ENCODE data around the gene DIRAS3. TPM values are rescaled to one million over a fixed set of nuclear protein-coding genes. Genes with fewer than 3 reads are reported as not detected.

DIRAS3 gene
- total and polyA plus RNA-seq, 2 of the 8 experiments (the other 6 are each of a cell fraction or from before 2014, with no cell fraction given) = 0.11 TPM; not detected in 1

GRCh38 chr1:68028566-68028965 lies 21.9 kb downstream of the DIRAS3 start:
- POLR2A ChIA-PET (ENCODE audit: partially characterized antibody) = no interaction called here
- WGBS, 2 experiments (ENCODE audit: extremely low coverage in 1 of 2, insufficient coverage in 1 of 2, insufficient read length in 1 of 2, insufficient replicate concordance in 2 of 2, low coverage in 1 of 2, low lambda C conversion rate in 2 of 2, missing lambda C conversion rate in 1 of 2) = 80% methylated on average over 3 of the region's 3 CpGs; no CpG with 5 or more reads in 1 of the 2 experiments

More at GRCh38 chr1:68028566-68028965, 21.9 kb downstream of the DIRAS3 start:
- no peak overlapping the region for H2BK20ac ChIP-seq (ENCODE audit: low read length)
- H2BK120ac ChIP-seq (replicated peaks; ENCODE audit: low read depth, low read length) = no peak overlapping the region
- no peak overlapping the region for H4K91ac ChIP-seq (replicated peaks; ENCODE audit: insufficient read length, low read length)
- no peak overlapping the region for H3K14ac ChIP-seq (ENCODE audit: insufficient read length)
- no peak overlapping the region for H3K18ac ChIP-seq (ENCODE audit: extremely low read depth, low read length)
- H3K4ac ChIP-seq (replicated peaks; ENCODE audit: insufficient read length, low read depth, low read length) = no peak overlapping the region
- CTCF ChIA-PET (ENCODE audit: partially characterized antibody) = interaction anchor here (0.9 kb wide), 1 partner anchor 13 kb away, joined by 3 read pairs; no protein-coding TSS in a partner anchor
- H4K20me1 ChIP-seq (replicated peaks in 1 of 2; ENCODE audit: control insufficient read depth in 1 of 2, insufficient read depth in 2 of 2, low read length in 2 of 2) = no peaks in the 10 kb centered on the region
- H3K56ac ChIP-seq (replicated peaks; ENCODE audit: insufficient read length, low read depth, low read length) = no peak overlapping the region
- no peak overlapping the region for H4K8ac ChIP-seq (ENCODE audit: extremely low read depth, insufficient read depth, low read length)
- H4K5ac ChIP-seq (ENCODE audit: insufficient read length, low read depth, low read length) = no peak overlapping the region
- no peaks in the 10 kb centered on the region for H3K79me1 ChIP-seq (ENCODE audit: low read depth, low read length)
- no peak overlapping the region for H3K23ac ChIP-seq (ENCODE audit: insufficient read length)
- H2AFZ ChIP-seq (ENCODE audit: low read length) = no peak overlapping the region
- no peak overlapping the region for H2BK15ac ChIP-seq (ENCODE audit: low read length)
- no peaks in the 10 kb centered on the region for H3K79me2 ChIP-seq (ENCODE audit: control insufficient read depth in 1 of 2, insufficient read depth in 2 of 2, low read length in 2 of 2)
- no peaks in the 10 kb centered on the region for H3K36me3 ChIP-seq (ENCODE audit: control insufficient read depth in 2 of 4, insufficient read depth in 4 of 4, low read length in 3 of 4)
- H3K9me3 ChIP-seq (ENCODE audit: insufficient read depth in 2 of 2, low read depth in 1 of 2, low read length in 1 of 2) = no peaks in the 10 kb centered on the region
- TF ChIP-seq SRF (IDR thresholded peaks at IDR 0.05; ENCODE audit: low read depth, low read length) (no peak), CTBP2 (IDR thresholded peaks at IDR 0.05; ENCODE audit: borderline replicate concordance, insufficient read depth, insufficient read length, low read length) (no peak), E2F6 (IDR thresholded peaks at IDR 0.05) (no peak), SIN3A (conservative IDR thresholded peaks at IDR 0.05 in 1 of 2, IDR thresholded peaks at IDR 0.05 in 1 of 2; ENCODE audit: low read depth in 1 of 2, low read length in 2 of 2) (no peak), RNF2 (IDR thresholded peaks at IDR 0.05; ENCODE audit: borderline replicate concordance, low read depth, low read length, missing control alignments, poor library complexity, severe bottlenecking) (no peak), FOSL1 (IDR thresholded peaks at IDR 0.05; ENCODE audit: insufficient read depth, low read depth, low read length) (no peak), EZH2 (IDR thresholded peaks at IDR 0.05; ENCODE audit: low read depth, low read length, severe bottlenecking) (no peak), KDM1A (IDR thresholded peaks at IDR 0.05; ENCODE audit: borderline replicate concordance, low read length) (no peak), CEBPB (IDR thresholded peaks at IDR 0.05; ENCODE audit: low read depth, low read length) (no peak), CHD1 (IDR thresholded peaks at IDR 0.05; ENCODE audit: low read depth, low read length) (no peak)
- no peak for DNase-seq (ENCODE audit: low read depth in 1 of 2, low spot score in 2 of 2)
- H3K23me2 ChIP-seq (ENCODE audit: low read depth, low read length) = no peaks in the 10 kb centered on the region
- no peak overlapping the region for H3K4me3 ChIP-seq (ENCODE audit: extremely low read depth in 1 of 4, insufficient read depth in 2 of 4, low read depth in 3 of 4, low read length in 4 of 4)
- H3K9ac ChIP-seq (replicated peaks in 1 of 4; ENCODE audit: extremely low read depth in 1 of 4, low read depth in 3 of 4, low read length in 3 of 4) = no peak overlapping the region
- no peak overlapping the region for H2AK5ac ChIP-seq (ENCODE audit: low read depth, low read length)
- no peak overlapping the region for H3K4me2 ChIP-seq (ENCODE audit: insufficient read depth in 1 of 2, low read depth in 2 of 2, low read length in 2 of 2)
- no peaks in the 10 kb centered on the region for H3K27me3 ChIP-seq (replicated peaks in 1 of 4; ENCODE audit: control insufficient read depth in 3 of 4, extremely low read depth in 1 of 4, insufficient read depth in 3 of 4, low read length in 3 of 4)
- H3K4me1 ChIP-seq (replicated peaks in 1 of 4; ENCODE audit: control insufficient read depth in 3 of 4, insufficient read depth in 4 of 4, low read length in 3 of 4) = peaks cover 0 to 5% (median 3%) of the 10 kb centered on the region in 4 experiments; a peak in 3 of 7 replicates
- no peak overlapping the region for H2BK12ac ChIP-seq (ENCODE audit: low read depth, low read length)
- H3K27ac ChIP-seq (ENCODE audit: low read depth, low read length) = no peak overlapping the region
- no peak for FAIRE-seq
- H2BK5ac ChIP-seq (ENCODE audit: low read depth, low read length) = no peak overlapping the region

Data from H1 (cell line).